Fibroblast of mammary gland (primary cell): ENCODE measurements around the gene TMIGD3.
"Not testable (repeated sequence)": the region's sequence is repeated elsewhere in the genome, so short reads cannot be mapped to it uniquely, and the experiment has no call there.

Source experiments
- DNase-seq: peaks from one replicate; pipeline ENCODE4 v3.0.0-alpha.2; 2010; ENCODE audit warnings: low read depth
- H3K4me3 ChIP-seq: 2 replicates; pipeline ENCODE4 v1.5.1; 2011; ENCODE audit warnings: low read depth, mild to moderate bottlenecking, low read length, moderate library complexity; ENCODE audit not compliant: control insufficient read depth
- CTCF ChIP-seq: conservative IDR thresholded peaks from 2 replicates; pipeline ENCODE4 v1.5.1; 2011; ENCODE audit warnings: low read depth, low read length, inconsistent platforms; ENCODE audit not compliant: control insufficient read depth, insufficient read depth

TMIGD3 gene

GRCh38 chr1:111503585-111504060 lies at the start of gene TMIGD3, which contains the start of gene ADORA3:
TSS of gene TMIGD3 (minus strand) at chr1:111503633. CDS start at chr1:111503354, 279 bp downstream.
TSS of gene ADORA3 (minus strand) at chr1:111503633. CDS start at chr1:111503354, 279 bp downstream.
- no peak for TF ChIP-seq CTCF
- no peak within 1 kb of the TSS for H3K4me3 ChIP-seq
- no peak for DNase-seq

- DNase-seq = peak; percentile 83
- no peak for TF ChIP-seq CTCF
- H3K4me3 ChIP-seq = no peak overlapping the region
Observed at GRCh38 chr1:111553196-111553595, 49.8 kb upstream of the TMIGD3 start.

- H3K4me3 ChIP-seq = no peak overlapping the region
- TF ChIP-seq CTCF = no peak
- no peak for DNase-seq
Observed at GRCh38 chr1:111552587-111552986, 49.2 kb upstream of the TMIGD3 start.

- no peak for TF ChIP-seq CTCF
- no peak for DNase-seq
- H3K4me3 ChIP-seq = no peak overlapping the region
Observed at GRCh38 chr1:111551623-111552411, 48.4 kb upstream of the TMIGD3 start.

DNA sequence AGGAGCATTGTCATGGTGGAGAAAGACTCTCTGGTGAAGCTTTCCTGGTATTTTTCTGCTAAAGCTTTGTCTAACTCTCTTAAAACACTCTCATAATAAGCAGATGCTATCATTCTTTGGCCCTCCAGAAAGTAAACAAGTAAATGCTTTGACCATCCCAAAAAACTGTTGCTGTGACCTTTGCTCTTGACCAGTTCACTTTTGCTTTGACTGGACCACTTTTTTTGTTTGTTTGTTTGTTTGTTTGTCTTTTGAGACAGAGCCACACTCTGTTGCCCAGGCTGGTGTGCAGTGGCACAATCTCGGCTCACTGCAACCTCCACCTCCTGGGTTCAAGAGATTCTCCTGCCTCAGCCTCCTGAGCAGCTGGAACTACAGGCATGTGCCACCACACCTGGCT lies 44.4 kb upstream of the TMIGD3 start:
- not testable (repeated sequence) for DNase-seq, H3K4me3 ChIP-seq

DNA sequence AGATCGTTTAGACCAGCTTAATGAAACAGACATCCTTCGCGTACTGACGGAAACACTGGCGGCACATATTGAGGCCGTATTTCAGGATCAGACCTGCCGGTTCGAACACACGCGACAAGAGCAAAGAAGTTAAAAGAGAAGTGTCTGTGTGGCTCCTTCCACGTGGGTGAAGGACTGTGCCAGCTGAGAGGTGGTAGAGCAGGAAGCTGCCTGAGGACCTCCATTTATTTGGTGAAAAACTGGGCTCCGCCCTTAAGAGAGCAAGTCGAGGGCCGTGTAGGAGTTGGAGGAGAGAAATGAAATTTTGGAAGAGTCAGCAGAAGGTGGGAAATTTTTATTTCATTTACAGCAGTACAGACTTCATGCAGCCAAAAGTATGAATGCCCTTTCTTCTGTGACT lies 38.8 kb upstream of the TMIGD3 start:
- no peak overlapping the region for H3K4me3 ChIP-seq
- no peak for TF ChIP-seq CTCF
- DNase-seq = no peak

DNA sequence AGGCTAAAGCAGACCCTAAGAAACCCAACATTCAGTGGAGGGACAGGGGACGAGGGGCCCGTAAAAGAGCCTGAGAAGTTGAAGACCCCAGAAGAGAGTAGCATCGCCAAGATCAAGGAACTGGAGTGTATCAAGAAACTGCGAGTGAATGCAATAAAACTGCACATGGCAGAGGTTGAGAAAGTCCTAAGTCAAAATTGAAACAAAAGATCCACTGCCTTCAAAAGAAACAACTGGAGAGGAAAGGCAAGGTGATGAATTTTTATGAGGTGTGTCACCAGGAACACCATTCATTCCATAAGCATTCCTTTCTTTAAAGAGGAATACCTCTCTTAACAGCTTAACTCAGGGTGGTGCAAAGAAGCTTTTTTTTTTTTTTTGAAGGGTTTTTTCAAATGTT lies 38.3 kb upstream of the TMIGD3 start:
- no peak for TF ChIP-seq CTCF
- no peak overlapping the region for H3K4me3 ChIP-seq

More for the DNA sequence above, 38.3 kb upstream of the TMIGD3 start:
- no peak for DNase-seq
